ENCODE data around the gene TTLL12. TPM values are rescaled to one million over a fixed set of nuclear protein-coding genes. Genes with fewer than 3 reads are reported as not detected.

TTLL12 gene
- total and polyA plus RNA-seq, 2 experiments from 2014 or later: 46.7 to 147 TPM

DNA sequence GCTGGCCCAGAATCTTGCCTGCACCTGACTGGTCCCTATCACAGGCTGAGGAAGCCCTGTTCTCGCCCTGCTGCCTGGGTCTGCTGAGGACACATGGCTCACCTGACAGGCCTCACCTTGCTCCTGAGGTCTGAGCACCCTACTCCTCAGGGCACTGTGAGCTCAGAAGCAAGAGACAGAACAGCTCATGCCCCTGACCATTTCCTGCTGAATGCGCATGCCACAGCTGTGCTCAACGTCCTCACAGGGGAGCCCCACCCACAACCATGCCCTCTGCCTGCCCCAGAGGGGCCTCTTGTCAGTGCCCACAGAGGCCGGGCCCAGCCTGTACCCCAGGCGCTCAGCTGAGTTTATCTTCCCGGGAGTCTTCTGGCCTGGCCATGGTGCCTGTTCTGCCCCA is 38.4 kb downstream of the TTLL12 start:
- no peak overlapping the region for H3K4me2 ChIP-seq
- Mint-ChIP-seq H3K27ac (no peak overlapping the region), H3K4me3 (no peak overlapping the region), H3K36me3 (ENCODE audit: low read depth) (no peaks in the 10 kb centered on the region), H3K9me3 (no peaks in the 10 kb centered on the region), H3K4me1 (peaks cover 6% of the 10 kb centered on the region), H3K27me3 (ENCODE audit: insufficient read depth, low read depth, poor library complexity) (peaks cover 18% of the 10 kb centered on the region)
- no peak for ATAC-seq
- no peaks in the 10 kb centered on the region; the same call in 1 of the 2 replicates for H3K4me1 ChIP-seq (ENCODE audit: insufficient read depth)
- DNase-seq (ENCODE audit: low spot score): no peak
- no peaks in the 10 kb centered on the region for H3K79me2 ChIP-seq (replicated peaks; ENCODE audit: insufficient read depth)
- no peaks in the 10 kb centered on the region for H3K36me3 ChIP-seq (ENCODE audit: insufficient read depth)
- no peak overlapping the region for H3K4me3 ChIP-seq
- no peaks in the 10 kb centered on the region for H3K9me2 ChIP-seq (ENCODE audit: insufficient read depth)
- no peaks in the 10 kb centered on the region; the same call in 1 of the 2 replicates for H3F3A ChIP-seq (replicated peaks; ENCODE audit: low read depth)
- H2AFZ ChIP-seq: no peak overlapping the region
- no peak overlapping the region for H3K27ac ChIP-seq (ENCODE audit: low read depth)
- H4K20me1 ChIP-seq (replicated peaks; ENCODE audit: insufficient read depth): no peaks in the 10 kb centered on the region
- no peak for TF ChIP-seq EZH2phosphoT487 (IDR thresholded peaks at IDR 0.05; ENCODE audit: unreplicated experiment)
- H3K27me3 ChIP-seq (ENCODE audit: insufficient read depth): peaks cover 17% of the 10 kb centered on the region

DNA sequence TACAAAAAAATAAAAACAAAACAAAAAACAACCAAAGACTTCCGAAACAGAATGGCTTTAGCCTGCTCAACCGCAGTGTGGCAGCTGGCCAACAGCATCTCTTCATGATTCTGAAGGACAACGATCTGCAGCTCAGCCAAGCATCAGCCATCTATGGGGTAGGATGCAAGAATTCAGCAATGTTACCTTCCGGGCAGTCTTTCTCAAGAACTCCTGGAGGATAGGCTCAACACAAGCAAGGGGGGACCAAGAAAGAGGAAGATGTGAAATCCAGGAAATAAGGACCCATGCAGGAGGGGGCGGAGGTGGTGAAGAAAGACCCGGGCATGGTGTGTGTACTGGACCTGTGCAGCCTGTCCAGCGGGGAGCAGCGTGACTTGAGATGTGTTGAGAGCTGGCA is 39.1 kb downstream of the TTLL12 start:
- no peaks in the 10 kb centered on the region for H3K9me3 Mint-ChIP-seq
- Histone ChIP-seq H3K79me2 (replicated peaks; ENCODE audit: insufficient read depth) (no peaks in the 10 kb centered on the region), H3K4me1 (ENCODE audit: insufficient read depth) (no peaks in the 10 kb centered on the region; the same call in 1 of the 2 replicates), H3K27ac (ENCODE audit: low read depth) (no peak overlapping the region), H3K36me3 (ENCODE audit: insufficient read depth) (no peaks in the 10 kb centered on the region), H3K27me3 (ENCODE audit: insufficient read depth) (peaks cover 17% of the 10 kb centered on the region), H2AFZ (no peak overlapping the region), H3K4me3 (no peak overlapping the region), H4K20me1 (replicated peaks; ENCODE audit: insufficient read depth) (no peaks in the 10 kb centered on the region), H3K4me2 (no peak overlapping the region), H3K9me2 (ENCODE audit: insufficient read depth) (no peaks in the 10 kb centered on the region), H3F3A (replicated peaks; ENCODE audit: low read depth) (no peaks in the 10 kb centered on the region; the same call in 1 of the 2 replicates)
- H3K4me3 Mint-ChIP-seq: no peak overlapping the region
- peaks cover 18% of the 10 kb centered on the region for H3K27me3 Mint-ChIP-seq (ENCODE audit: insufficient read depth, low read depth, poor library complexity)
- DNase-seq (ENCODE audit: low spot score) (no peak), ATAC-seq (no peak)
- H3K4me1 Mint-ChIP-seq: peaks cover 6% of the 10 kb centered on the region
- no peak overlapping the region for H3K27ac Mint-ChIP-seq
- H3K36me3 Mint-ChIP-seq (ENCODE audit: low read depth): no peaks in the 10 kb centered on the region
- TF ChIP-seq POLR2AphosphoS5 (IDR thresholded peaks at IDR 0.05; ENCODE audit: low read depth) (no peak), STAT1 (IDR thresholded peaks at IDR 0.05; ENCODE audit: unreplicated experiment) (no peak), EZH2 (IDR thresholded peaks at IDR 0.05; ENCODE audit: low read depth, unreplicated experiment) (no peak), ZNF114 (CRISPR knock-in tag; IDR thresholded peaks at IDR 0.05) (no peak), NANOG (IDR thresholded peaks at IDR 0.05; ENCODE audit: borderline replicate concordance) (no peak), CREB1 (CRISPR knock-in tag; IDR thresholded peaks at IDR 0.05; ENCODE audit: low read depth) (no peak), EZH2phosphoT487 (IDR thresholded peaks at IDR 0.05; ENCODE audit: unreplicated experiment) (no peak), ZNF331 (CRISPR knock-in tag; IDR thresholded peaks at IDR 0.05; ENCODE audit: low read depth) (no peak), JUNB (IDR thresholded peaks at IDR 0.05; ENCODE audit: unreplicated experiment) (no peak)
- TF ChIP-seq, protein P1, sequence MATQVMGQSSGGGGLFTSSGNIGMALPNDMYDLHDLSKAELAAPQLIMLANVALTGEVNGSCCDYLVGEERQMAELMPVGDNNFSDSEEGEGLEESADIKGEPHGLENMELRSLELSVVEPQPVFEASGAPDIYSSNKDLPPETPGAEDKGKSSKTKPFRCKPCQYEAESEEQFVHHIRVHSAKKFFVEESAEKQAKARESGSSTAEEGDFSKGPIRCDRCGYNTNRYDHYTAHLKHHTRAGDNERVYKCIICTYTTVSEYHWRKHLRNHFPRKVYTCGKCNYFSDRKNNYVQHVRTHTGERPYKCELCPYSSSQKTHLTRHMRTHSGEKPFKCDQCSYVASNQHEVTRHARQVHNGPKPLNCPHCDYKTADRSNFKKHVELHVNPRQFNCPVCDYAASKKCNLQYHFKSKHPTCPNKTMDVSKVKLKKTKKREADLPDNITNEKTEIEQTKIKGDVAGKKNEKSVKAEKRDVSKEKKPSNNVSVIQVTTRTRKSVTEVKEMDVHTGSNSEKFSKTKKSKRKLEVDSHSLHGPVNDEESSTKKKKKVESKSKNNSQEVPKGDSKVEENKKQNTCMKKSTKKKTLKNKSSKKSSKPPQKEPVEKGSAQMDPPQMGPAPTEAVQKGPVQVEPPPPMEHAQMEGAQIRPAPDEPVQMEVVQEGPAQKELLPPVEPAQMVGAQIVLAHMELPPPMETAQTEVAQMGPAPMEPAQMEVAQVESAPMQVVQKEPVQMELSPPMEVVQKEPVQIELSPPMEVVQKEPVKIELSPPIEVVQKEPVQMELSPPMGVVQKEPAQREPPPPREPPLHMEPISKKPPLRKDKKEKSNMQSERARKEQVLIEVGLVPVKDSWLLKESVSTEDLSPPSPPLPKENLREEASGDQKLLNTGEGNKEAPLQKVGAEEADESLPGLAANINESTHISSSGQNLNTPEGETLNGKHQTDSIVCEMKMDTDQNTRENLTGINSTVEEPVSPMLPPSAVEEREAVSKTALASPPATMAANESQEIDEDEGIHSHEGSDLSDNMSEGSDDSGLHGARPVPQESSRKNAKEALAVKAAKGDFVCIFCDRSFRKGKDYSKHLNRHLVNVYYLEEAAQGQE (IDR thresholded peaks at IDR 0.05; ENCODE audit: unreplicated experiment): no peak
- TF ChIP-seq, protein P2, sequence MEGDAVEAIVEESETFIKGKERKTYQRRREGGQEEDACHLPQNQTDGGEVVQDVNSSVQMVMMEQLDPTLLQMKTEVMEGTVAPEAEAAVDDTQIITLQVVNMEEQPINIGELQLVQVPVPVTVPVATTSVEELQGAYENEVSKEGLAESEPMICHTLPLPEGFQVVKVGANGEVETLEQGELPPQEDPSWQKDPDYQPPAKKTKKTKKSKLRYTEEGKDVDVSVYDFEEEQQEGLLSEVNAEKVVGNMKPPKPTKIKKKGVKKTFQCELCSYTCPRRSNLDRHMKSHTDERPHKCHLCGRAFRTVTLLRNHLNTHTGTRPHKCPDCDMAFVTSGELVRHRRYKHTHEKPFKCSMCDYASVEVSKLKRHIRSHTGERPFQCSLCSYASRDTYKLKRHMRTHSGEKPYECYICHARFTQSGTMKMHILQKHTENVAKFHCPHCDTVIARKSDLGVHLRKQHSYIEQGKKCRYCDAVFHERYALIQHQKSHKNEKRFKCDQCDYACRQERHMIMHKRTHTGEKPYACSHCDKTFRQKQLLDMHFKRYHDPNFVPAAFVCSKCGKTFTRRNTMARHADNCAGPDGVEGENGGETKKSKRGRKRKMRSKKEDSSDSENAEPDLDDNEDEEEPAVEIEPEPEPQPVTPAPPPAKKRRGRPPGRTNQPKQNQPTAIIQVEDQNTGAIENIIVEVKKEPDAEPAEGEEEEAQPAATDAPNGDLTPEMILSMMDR (conservative IDR thresholded peaks at IDR 0.05; ENCODE audit: low read depth in 2 of 2): no peak

Measured in GM23338 (cell line).